Measurements from ENCODE around the gene C11orf68. TPM values are rescaled to one million over a fixed set of nuclear protein-coding genes. Genes with fewer than 3 reads are reported as not detected.

The C11orf68 gene
- total and polyA plus RNA-seq, 9 of the 15 experiments (the other 6 are each of a cell fraction or from before 2014, with no cell fraction given) = 3.6 to 35.9 (median 12.8) TPM

- peak; percentile 94 for TF ChIP-seq ZBTB17 (CRISPR knock-in tag; IDR thresholded peaks at IDR 0.05)
- TF ChIP-seq RBM25 (IDR thresholded peaks at IDR 0.05; ENCODE audit: low read depth, low read length, severe bottlenecking) = no peak
- peak; percentile 86 for TF ChIP-seq HMBOX1 (IDR thresholded peaks at IDR 0.05)
- TF ChIP-seq NCOR1 (IDR thresholded peaks at IDR 0.05) = peak; percentile 43; the same call in 1 of the 2 replicates
- TF ChIP-seq POLR2AphosphoS2 (IDR thresholded peaks at IDR 0.05; ENCODE audit: low read length) = no peak
- TF ChIP-seq CBX5 (IDR thresholded peaks at IDR 0.05; ENCODE audit: borderline replicate concordance, low read depth) = no peak
- TF ChIP-seq HDGF (IDR thresholded peaks at IDR 0.05) = no peak
- TF ChIP-seq JUND (IDR thresholded peaks at IDR 0.05; ENCODE audit: borderline replicate concordance, low read depth, low read length) = peak; percentile 91
- peak; percentile 86; the same call in 2 of the 3 replicates for TF ChIP-seq JUND (tag; IDR thresholded peaks at IDR 0.05; ENCODE audit: borderline replicate concordance, low read depth, low read length)
- peak; percentile 84 for TF ChIP-seq ATF3 (IDR thresholded peaks at IDR 0.05)
- no peak for TF ChIP-seq ATF3 (CRISPR knock-in tag; conservative IDR thresholded peaks at IDR 0.05)
- peak; percentile 55 for TF ChIP-seq TCF3 (CRISPR knock-in tag; IDR thresholded peaks at IDR 0.05)
- TF ChIP-seq MEIS2 (IDR thresholded peaks at IDR 0.05; ENCODE audit: partially characterized antibody) = peak; percentile 78
- TF ChIP-seq MTA2 (IDR thresholded peaks at IDR 0.05; ENCODE audit: low read depth) = peak; percentile 36; the same call in 1 of the 2 replicates
- peak; percentile 40 to 46; a peak in 2 of 4 replicates for TF ChIP-seq FOXK2 (conservative IDR thresholded peaks at IDR 0.05 in 1 of 2, IDR thresholded peaks at IDR 0.05 in 1 of 2; ENCODE audit: low read depth in 2 of 2)
- 0 out of 4 replicates have a peak, but pooled peaks of 1 of the 2 experiments have one; percentile 15 for TF ChIP-seq MAZ (CRISPR knock-in tag; conservative IDR thresholded peaks at IDR 0.05 in 1 of 2, IDR thresholded peaks at IDR 0.05 in 1 of 2)
- TF ChIP-seq TAL1 (IDR thresholded peaks at IDR 0.05) = peak; percentile 40; the same call in 1 of the 2 replicates
- TF ChIP-seq TEAD4 (IDR thresholded peaks at IDR 0.05; ENCODE audit: low read length) = peak; percentile 59
- TF ChIP-seq TEAD4 (CRISPR knock-in tag; IDR thresholded peaks at IDR 0.05; ENCODE audit: borderline replicate concordance) = no peak
- TF ChIP-seq ZBTB33 (CRISPR knock-in tag; IDR thresholded peaks at IDR 0.05) = 0 out of 2 replicates have a peak, but pooled peaks have one; percentile 8
- no peak for TF ChIP-seq NCOA2 (IDR thresholded peaks at IDR 0.05; ENCODE audit: partially characterized antibody in 2 of 2)
- TF ChIP-seq POLR2AphosphoS5 (IDR thresholded peaks at IDR 0.05; ENCODE audit: control insufficient read depth, insufficient read depth, low read depth, low read length) = 0 out of 2 replicates have a peak, but pooled peaks have one; percentile 48
- TF ChIP-seq ZNF311 (CRISPR knock-in tag; IDR thresholded peaks at IDR 0.05) = no peak
- TF ChIP-seq ARID1B (IDR thresholded peaks at IDR 0.05) = peak; percentile 83
- TF ChIP-seq MTA3 (IDR thresholded peaks at IDR 0.05; ENCODE audit: borderline replicate concordance) = 0 out of 2 replicates have a peak, but pooled peaks have one; percentile 45
- peak; percentile 73 for TF ChIP-seq CBFA2T3 (IDR thresholded peaks at IDR 0.05)
These were observed 12.3 kb downstream of the C11orf68 start (continued) for GRCh38 chr11:65906602-65907001.
